ENCODE results near the gene ARID4B.

ARID4B gene

DNA sequence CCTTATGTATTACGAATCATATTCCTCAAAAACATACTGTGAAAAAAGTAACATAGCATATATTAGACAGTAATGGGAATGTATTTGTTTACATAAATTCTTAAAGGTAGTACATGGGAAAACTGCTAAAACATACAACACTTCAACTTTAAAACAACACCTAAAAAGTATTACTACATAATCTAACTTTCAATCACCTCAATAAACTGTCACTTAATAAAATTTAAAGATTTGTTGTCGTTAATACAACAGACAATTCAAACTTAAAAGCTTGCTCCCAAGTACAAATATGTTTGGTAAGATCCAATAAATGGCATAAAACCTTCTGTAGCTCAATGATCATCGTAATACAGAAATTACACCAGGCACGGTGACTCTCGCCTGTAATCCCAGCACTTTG is 3.7 kb downstream of the ARID4B start:
- no peak for DNase-seq (ENCODE audit: low read depth)
- no peak overlapping the region for H3K4me3 ChIP-seq (ENCODE audit: low read depth, low read length)
- TF ChIP-seq MYC (IDR thresholded peaks at IDR 0.05; ENCODE audit: low read depth, low read length) (no peak), POLR2A (IDR thresholded peaks at IDR 0.05; ENCODE audit: extremely low read depth, insufficient read length) (no peak)
- TF ChIP-seq, protein P1, sequence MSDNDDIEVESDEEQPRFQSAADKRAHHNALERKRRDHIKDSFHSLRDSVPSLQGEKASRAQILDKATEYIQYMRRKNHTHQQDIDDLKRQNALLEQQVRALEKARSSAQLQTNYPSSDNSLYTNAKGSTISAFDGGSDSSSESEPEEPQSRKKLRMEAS (IDR thresholded peaks at IDR 0.05; ENCODE audit: low read depth, low read length) = no peak
- TF ChIP-seq, protein P2, sequence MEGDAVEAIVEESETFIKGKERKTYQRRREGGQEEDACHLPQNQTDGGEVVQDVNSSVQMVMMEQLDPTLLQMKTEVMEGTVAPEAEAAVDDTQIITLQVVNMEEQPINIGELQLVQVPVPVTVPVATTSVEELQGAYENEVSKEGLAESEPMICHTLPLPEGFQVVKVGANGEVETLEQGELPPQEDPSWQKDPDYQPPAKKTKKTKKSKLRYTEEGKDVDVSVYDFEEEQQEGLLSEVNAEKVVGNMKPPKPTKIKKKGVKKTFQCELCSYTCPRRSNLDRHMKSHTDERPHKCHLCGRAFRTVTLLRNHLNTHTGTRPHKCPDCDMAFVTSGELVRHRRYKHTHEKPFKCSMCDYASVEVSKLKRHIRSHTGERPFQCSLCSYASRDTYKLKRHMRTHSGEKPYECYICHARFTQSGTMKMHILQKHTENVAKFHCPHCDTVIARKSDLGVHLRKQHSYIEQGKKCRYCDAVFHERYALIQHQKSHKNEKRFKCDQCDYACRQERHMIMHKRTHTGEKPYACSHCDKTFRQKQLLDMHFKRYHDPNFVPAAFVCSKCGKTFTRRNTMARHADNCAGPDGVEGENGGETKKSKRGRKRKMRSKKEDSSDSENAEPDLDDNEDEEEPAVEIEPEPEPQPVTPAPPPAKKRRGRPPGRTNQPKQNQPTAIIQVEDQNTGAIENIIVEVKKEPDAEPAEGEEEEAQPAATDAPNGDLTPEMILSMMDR (IDR thresholded peaks at IDR 0.05; ENCODE audit: low read depth, low read length) = no peak

DNA sequence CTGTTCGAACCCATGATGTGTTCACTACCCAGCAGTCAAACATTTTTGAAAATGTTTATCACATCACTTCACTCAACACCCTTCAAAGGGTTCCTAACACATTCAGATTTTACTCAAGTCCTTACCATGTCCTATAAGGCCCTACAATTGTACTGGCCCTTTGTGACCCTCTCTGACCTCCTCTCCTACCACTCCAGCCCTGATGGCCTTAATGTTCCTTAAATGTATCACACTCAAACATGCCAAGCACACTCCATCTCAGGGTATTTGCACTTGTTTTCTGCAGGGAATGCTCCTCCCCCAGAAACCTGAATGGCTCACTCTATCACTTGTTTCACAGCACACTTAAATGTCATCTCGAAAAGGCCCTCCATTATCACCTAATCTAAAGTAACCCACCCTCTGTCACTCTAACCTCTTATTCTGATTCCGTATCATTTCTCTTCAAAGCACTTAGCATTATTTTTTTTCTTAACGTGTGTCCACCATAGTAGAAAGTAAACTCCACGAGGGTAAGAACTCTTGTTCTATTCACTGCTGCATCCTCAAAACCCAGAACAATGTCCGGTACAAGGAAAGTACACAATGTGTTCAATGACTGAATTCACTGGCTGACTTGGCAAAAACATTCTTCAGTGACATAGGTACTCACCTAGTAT is 7.3 kb downstream of the ARID4B start:
- TF ChIP-seq POLR2A (IDR thresholded peaks at IDR 0.05; ENCODE audit: extremely low read depth, insufficient read length) (no peak), MYC (IDR thresholded peaks at IDR 0.05; ENCODE audit: low read depth, low read length) (no peak)
- TF ChIP-seq, protein P2 (IDR thresholded peaks at IDR 0.05; ENCODE audit: low read depth, low read length) = no peak
- TF ChIP-seq, protein P1 (IDR thresholded peaks at IDR 0.05; ENCODE audit: low read depth, low read length) = no peak
- no peak for DNase-seq (ENCODE audit: low read depth)
- no peak overlapping the region for H3K4me3 ChIP-seq (ENCODE audit: low read depth, low read length)

DNA sequence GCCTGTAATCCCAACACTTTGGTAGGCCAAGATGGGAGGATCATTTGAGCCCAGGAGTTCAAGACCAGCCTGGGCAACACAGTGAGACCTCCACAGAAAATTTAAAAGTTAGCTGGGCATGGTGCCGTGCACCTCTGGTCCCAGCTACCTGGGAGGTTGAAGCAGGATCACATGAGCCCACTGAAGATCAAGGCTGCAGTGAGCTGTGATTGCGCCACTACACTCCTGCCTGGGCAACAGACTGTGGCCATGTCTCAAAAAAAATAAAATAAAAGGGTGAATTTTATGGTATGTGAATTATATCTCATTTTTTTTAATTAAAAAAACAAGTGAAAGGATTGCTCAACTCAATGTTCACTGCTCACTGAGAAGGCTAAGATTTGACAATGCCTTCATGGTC is 8.7 kb downstream of the ARID4B start:
- TF ChIP-seq, protein P1 (IDR thresholded peaks at IDR 0.05; ENCODE audit: low read depth, low read length) = no peak
- TF ChIP-seq, protein P2 (IDR thresholded peaks at IDR 0.05; ENCODE audit: low read depth, low read length) = no peak
- TF ChIP-seq POLR2A (IDR thresholded peaks at IDR 0.05; ENCODE audit: extremely low read depth, insufficient read length) (no peak), MYC (IDR thresholded peaks at IDR 0.05; ENCODE audit: low read depth, low read length) (no peak)
- no peak for DNase-seq (ENCODE audit: low read depth)
- H3K4me3 ChIP-seq (ENCODE audit: low read depth, low read length) = no peak overlapping the region

DNA sequence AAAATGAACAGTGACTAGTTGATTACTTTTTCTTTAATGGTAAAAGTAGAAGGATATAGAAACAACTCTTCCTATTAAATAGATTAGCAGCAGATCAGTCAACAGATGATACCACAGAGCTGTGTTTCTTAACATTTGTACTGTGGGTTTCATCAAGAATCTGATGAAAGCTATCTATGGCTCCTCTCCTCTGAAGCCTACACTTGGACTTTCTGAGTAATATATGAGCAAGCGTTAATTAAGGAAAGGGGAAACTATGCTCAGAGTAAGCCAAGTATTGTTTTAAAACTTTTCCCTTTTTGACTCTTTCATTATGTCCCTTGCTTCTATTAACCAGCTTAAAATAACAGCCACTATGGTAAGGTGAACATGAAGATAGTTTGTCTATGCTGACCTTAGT is 10.8 kb downstream of the ARID4B start:
- no peak for TF ChIP-seq POLR2A (IDR thresholded peaks at IDR 0.05; ENCODE audit: extremely low read depth, insufficient read length)
- TF ChIP-seq, protein P2 (IDR thresholded peaks at IDR 0.05; ENCODE audit: low read depth, low read length) = no peak
- TF ChIP-seq, protein P1 (IDR thresholded peaks at IDR 0.05; ENCODE audit: low read depth, low read length) = no peak
- TF ChIP-seq MYC (IDR thresholded peaks at IDR 0.05; ENCODE audit: low read depth, low read length) = no peak
- peak; percentile 17 for DNase-seq (ENCODE audit: low read depth)

DNA sequence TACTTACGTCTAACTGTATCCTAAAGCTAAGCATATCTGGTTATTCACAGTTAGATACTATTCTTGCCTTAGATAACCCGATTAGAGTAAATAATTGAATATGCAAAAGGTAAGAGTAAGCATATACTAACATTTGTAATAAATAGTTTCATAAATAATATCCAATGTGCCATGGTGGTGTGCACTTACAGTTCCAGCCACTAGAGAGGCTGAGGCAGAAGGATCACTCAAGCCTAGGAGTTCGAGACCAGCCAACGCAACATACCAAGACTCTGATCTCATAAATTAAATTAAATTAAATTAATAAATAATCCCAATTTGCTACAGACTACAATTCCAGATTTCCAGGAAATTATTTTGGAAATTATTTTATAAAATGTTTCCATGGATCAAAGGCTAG is 12.2 kb downstream of the ARID4B start:
- no peak overlapping the region for H3K4me3 ChIP-seq (ENCODE audit: low read depth, low read length)
- no peak for DNase-seq (ENCODE audit: low read depth)
- TF ChIP-seq, protein P2 (IDR thresholded peaks at IDR 0.05; ENCODE audit: low read depth, low read length) = peak; percentile 2
- TF ChIP-seq, protein P1 (IDR thresholded peaks at IDR 0.05; ENCODE audit: low read depth, low read length) = no peak
- no peak for TF ChIP-seq MYC (IDR thresholded peaks at IDR 0.05; ENCODE audit: low read depth, low read length)
- TF ChIP-seq POLR2A (IDR thresholded peaks at IDR 0.05; ENCODE audit: extremely low read depth, insufficient read length) = no peak

More for the DNA sequence above, 10.8 kb downstream of the ARID4B start:
- no peak overlapping the region for H3K4me3 ChIP-seq (ENCODE audit: low read depth, low read length)
